ENCODE measurements around the gene BPIFB2.
"Not testable (repeated sequence)": the region's sequence is repeated elsewhere in the genome, so short reads cannot be mapped to it uniquely, and the experiment has no call there.

The BPIFB2 gene

DNA sequence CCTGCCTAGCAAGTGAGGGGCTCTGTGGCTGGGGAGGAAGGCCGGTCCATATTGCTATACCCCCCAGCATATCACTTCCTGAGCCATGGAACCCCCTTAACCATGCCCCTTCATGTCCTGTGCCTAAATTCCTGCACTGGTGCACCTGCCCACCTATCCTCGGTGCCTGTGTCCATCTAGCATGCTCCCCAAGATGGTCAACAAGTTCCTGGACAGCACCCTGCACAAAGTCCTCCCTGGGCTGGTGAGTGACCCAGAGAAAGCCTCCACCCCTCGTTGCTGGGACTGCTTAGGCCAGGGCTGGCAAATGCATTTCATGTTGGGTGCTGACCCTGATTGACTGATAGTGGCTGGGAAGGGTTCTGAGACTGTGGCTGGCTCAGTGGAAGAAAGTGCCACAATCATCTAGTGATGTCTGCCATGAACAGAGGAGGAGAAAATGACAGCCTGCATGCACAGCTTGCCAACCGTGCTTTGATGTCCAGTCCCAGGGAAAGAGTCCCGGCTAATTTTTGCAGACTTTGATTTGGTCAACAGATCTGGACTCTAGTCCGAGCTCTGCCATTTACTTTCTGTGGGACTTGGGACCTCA lies 27.5 kb downstream of the BPIFB2 start:
- no peak for DNase-seq (ENCODE audit: low read depth in 2 of 2)

DNA sequence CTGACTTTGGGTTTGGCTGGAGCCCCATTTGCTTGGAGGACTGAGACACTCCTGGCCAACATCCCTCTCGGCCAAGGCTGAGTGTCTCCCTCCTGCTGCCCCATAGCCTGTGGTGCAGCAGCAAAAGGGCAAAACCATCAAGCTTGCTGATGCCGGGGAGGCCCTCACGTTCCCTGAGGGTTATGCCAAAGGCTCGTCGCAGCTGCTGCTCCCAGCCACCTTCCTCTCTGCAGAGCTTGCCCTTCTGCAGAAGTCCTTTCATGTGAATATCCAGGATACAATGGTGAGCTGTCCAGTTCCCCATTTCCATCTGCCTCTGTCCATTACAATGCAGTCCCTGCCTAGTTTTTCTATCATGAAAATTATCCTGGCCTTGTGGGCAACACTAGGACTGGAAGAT lies 30.0 kb downstream of the BPIFB2 start:
- no peak for DNase-seq (ENCODE audit: low read depth in 2 of 2)

DNA sequence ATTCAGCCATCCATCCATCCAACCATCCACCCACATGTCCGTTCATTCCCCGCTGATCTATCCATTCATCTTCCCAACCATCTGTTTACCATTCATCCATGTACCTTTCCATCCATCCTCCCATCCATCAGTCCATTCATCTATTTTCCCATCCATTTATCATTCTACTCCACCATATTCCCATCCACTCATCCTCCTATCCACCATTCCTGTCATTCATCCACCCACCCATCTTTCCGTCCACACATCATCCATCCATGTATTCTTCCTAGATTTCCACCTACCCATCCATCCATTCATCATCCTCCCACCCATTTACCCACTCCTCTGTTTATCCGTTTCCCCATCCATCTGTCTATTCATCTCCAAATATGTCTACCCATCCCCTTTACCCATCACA lies 30.7 kb downstream of the BPIFB2 start:
- no peak for DNase-seq (ENCODE audit: low read depth in 2 of 2)

DNA sequence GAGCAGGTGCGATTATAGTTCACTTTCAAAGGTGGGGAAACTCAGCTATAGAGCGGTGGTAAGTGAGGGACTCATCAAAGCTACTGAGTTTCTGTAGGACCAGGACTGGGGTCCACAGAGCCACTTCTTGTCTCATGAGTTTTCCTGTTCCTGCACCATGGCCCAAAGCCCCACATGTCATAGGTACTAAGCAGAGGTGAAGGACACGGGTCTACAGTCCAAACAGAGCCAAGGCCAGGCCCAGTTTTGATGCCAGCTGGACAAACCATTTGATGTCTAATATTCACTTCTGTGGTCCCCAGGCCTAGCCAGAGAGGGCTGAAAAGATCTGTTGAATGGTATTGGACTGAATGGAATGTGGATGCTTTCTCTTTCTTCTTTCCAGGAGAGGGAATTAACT lies 34.9 kb downstream of the BPIFB2 start:
- DNase-seq (ENCODE audit: low read depth in 2 of 2) = no peak

DNA sequence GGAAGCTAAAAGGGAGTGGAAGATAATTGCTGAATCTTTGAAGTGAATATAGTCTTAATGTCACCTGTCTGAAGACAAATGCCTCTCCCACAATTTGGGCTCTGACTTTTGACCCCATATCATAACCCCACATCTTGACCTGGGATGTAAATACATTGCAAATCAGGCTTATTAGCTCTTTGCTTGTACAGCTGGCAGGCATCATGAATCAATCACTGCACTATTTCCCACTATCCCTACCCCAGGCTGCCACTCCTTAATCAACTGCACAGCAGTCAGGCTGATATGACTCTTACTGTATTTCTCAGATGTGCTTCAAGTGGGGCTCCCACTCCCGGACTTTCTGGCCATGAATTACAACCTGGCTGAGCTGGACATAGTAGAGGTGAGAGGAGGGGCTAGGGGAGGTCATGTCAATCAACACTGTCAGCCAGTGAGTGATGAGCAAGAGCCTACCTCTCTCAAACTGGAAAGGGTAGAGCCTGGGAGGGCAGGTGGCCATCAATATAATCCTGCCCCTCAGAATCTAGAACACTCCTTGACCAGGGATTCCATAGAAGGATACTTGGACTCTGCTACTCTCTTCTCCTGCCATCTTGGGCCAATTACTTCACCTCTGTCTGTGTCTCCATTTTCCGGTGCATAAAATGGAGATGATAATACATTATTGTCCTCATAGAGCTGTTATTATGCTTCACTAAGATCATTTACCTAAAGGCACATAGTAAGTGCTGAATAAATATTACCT lies 35.7 kb downstream of the BPIFB2 start:
- no peak for DNase-seq (ENCODE audit: low read depth in 2 of 2)

DNA sequence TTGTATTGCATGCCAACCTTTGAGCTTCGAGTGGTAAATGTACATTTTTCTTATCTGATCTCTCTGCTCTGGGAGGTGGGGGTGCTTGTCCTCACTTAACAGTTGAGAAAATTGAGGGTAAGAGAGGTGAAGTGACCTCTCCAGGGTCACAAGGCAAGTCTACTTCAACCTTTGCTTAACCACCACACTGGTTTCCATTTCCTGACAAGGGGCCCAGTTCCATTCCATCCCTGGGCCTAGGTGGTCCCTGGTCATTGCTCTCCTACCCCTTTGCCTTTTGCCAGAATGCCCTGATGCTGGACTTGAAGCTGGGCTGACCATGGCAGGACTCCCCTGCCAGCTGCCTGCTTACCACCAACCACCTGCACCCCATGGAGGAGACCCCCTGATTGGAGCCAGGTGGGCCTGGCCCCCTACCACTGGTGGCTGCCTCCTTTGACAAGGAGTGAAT lies 36.3 kb downstream of the BPIFB2 start:
- no peak for DNase-seq (ENCODE audit: low read depth in 2 of 2)

DNA sequence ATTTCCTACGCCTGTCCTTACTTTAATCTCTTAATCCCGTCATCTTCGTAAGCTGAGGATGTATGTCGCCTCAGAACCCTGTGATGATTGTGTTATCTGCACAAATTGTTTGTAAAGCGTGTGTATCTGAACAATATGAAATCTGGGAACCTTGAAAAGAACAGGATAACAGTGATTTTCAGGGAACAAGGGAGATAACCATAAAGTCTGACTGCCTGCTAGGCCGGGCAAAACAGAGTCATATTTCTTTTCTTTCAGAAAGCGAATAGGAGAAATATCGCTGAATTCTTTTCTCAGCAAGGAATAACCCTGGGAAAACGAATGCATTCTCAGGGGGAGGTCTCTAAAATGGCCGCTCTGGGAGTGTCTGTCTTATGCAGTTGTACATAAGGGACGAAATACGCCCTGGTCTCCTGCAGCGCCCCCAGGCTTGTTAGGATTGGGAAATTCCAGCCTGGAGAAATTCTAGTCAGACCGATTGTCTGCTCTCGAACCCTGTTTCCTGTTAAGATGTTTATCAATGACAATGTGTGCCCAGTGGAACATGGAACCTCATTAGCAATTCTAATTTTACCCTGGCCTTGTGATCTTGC lies 37.7 kb downstream of the BPIFB2 start:
- DNase-seq (ENCODE audit: low read depth in 2 of 2) = not testable (repeated sequence)

DNA sequence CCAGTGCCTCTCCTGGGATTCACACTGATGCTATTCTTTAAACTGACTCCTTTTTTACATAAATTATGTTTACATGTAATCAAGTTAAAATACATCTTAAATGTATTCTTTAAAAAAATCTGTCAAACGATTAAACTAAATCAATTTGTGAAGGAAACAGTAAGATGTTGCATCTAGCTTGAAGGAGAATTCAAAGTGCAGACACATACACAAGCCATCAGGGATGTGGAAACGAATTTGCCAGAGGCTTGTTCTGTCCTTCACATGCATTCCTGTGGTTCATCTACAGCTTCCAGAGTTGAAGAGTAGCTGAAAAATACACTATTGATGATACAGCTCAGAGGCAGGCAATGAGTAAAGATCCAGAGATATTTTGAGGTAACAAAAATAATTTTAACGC lies 38.9 kb downstream of the BPIFB2 start:
- no peak for DNase-seq (ENCODE audit: low read depth in 2 of 2)

DNA sequence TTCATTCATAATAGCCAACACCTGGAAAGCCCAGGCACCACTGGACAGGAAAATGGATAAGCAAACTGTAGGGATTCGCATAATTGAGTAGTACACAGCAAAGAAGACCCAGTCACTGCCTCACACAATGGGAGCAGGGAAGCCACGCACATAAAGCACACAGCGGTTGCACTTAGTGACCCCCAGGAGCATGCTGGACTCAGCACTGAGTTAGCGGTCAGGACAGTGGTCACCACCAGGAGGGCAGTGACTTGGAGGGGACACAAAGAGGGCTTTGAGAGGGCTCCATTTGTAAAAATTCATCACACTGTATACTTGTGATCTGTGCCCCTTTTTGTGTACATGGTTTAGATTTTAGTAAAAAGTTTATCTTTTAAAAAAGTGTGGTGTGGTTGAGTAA lies 43.8 kb downstream of the BPIFB2 start:
- DNase-seq (ENCODE audit: low read depth in 2 of 2) = no peak

DNA sequence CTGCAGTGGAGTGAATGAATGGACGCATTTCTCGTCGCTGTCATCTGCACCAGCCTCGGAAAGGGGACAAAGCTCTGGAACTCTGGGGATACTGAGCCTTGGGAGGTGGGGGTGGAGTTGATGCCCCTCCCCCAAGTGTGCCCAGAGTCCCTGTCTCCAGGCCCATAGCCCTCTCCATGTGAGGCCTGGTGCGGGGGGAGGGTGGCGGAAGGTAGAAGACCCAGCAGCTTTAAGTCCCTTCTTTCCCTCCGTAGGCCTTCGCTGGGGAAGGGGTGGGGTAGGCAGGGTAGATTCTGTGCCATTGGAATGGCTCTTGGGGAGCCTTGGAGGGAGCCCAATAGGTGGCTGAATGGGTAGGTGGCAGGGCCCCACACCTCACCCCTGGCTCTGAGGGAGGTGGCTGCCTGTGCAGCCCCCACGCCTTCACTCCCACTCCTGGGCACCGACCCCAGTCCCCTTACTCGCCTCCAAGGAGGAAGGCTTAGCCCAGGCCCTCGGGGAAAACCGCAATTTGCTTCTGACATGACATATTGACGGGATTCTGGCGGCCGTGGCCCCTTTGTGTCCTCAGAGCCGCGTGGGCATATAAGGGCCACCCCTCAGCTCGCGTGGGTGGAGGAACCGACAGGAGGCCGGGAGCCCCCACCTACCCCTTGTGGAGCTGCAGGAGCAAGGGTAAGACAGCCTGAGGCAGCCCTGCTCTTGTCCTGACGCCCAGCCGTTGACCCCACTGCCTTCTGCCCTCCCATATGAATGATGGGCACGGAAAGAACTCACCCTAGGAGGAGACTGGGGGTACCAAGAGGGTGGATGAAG lies 46.0 kb downstream of the BPIFB2 start, which contains the start of gene BPIFB3:
TSS of gene BPIFB3 (plus strand) at position 613 of the 816 bp plus-strand sequence. CDS start 1,533 bp downstream, outside the sequence.
- no peak for DNase-seq (ENCODE audit: low read depth in 2 of 2)

DNA sequence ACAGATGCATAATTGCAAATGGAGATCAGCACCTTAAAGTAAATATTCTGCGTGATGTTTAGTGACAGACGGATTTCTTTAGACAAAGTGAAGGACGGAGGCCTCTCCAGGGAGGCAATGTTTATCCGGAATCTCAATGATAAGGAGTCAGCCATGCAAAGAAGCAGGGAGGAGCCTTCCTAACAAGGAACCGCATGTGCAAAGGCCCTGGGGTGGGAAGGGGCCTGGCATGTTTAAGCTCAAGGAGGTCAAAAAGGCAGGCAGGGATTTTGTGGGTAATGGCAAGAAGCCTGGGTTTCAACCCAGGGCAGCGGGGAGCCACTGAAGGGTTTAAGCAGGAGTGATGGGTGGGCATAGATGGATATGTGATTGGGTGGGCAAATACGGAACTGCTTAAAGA lies 46.9 kb downstream of the BPIFB2 start:
- DNase-seq (ENCODE audit: low read depth in 2 of 2) = no peak

DNA sequence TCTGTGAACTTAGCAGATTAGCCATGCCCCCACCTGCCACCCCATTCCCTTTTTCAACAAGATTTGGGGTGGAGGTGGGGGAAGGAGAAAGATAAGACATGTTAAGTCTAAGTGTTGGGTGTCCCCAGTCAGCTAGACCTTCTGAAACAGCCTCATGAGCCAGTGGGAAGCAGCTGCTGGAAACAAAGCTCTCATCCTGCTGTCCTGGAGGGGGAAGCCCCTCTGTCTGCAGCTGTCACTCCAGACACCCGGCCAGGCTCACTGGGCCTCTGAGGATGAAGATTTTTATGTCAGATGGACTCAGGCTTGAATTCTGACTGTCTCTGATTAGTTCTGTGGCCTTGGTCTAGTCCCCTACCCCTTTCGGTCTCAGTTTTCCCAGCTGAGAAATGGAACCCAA lies 47.3 kb downstream of the BPIFB2 start:
- DNase-seq (ENCODE audit: low read depth in 2 of 2) = no peak

DNA sequence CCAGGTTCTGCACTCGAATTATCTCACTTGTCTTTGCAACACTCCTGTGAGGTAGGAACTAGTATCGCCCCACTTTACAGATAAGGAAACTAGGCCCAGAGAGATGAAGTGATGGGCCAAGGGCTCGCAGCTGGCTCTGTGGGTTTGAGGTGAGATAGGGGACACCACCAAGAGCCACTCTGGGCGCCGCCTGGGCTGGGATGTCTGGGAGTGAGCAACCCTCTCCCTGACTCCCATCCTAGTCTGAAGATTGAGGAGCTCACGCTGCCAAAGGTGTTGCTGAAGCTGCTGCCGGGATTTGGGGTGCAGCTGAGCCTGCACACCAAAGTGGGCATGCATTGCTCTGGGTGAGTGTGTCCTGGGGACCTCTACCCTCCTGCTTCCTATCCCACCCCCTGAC lies 51.6 kb downstream of the BPIFB2 start:
- DNase-seq (ENCODE audit: low read depth in 2 of 2) = no peak

DNA sequence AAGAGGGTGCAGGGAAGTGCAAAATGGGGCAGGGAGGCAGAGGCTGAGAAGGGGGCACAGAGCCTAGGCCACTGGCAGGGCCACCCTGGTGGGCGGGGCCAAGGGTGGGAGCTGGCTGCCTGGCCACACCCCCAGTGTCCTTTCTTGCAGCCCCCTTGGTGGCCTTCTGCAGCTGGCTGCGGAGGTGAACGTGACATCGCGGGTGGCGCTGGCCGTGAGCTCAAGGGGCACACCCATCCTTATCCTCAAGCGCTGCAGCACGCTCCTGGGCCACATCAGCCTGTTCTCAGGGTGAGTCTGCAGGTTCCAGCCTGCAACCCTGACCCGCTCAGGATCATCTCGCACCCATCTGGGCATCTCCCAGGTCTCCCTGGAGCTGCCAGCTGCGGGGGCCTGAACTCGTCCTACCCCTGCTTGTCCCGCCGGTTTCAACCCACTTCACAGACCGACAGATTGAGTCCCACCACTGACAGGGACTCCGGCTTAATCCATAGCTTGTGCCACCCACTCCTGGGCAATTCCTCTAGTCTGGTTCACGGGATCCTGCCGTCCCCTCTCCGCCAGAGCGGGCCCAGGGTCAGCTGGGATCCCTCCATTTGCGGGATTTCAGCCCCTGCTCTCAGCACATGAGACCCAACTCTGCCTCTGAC lies 52.4 kb downstream of the BPIFB2 start:
- no peak for DNase-seq (ENCODE audit: low read depth in 2 of 2)

DNA sequence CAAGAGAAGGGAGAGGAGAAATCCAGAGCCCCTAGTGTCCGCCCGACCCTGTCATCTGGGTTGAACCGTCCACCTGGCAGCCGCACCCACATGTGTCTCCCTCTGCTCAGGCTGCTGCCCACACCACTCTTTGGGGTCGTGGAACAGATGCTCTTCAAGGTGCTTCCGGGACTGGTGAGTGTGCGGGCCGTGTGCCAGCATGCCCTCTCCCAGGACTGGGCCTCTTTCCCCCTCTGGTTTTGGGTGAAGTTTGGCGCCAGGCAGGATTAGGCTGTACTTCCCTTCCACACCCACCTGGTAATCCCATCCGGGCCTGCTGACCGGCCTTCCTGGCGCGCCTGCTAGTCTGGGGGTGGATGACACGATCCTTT lies 54.1 kb downstream of the BPIFB2 start:
- DNase-seq (ENCODE audit: low read depth in 2 of 2) = no peak

DNA sequence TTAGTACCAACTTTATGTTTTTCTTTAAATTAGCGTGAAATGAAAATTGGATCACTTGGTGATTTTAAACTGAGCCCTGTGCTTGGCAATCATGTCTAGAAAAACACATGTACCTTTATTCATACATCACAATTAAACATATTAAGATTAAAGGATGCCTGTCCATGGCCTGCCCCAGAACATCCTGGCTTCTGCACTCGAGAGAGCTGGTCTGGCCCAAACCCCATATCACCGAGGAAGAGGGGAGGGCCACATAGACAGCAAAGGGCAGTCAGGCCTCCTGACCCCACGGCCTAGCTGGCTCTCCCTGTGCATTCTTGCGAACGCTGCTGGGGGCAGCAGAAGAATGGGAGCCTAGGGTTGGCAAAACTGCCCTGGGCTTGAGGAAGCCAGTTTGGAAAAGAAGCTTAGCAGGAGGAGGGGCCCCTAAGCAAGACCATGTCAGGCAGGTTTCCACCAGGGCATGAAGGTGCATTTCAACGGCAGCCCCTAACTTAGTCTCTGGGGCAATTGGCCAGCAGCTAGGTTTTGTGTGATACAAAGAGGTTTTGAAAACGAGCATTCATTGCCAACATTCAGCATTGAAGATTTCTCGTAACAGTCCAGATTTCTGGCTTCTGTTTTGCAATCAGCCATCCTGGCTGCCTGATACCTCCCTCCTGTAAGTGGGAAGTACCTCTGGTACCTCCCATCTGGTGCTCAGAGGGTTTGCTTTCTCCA lies 54.8 kb downstream of the BPIFB2 start:
- no peak for DNase-seq (ENCODE audit: low read depth in 2 of 2)

DNA sequence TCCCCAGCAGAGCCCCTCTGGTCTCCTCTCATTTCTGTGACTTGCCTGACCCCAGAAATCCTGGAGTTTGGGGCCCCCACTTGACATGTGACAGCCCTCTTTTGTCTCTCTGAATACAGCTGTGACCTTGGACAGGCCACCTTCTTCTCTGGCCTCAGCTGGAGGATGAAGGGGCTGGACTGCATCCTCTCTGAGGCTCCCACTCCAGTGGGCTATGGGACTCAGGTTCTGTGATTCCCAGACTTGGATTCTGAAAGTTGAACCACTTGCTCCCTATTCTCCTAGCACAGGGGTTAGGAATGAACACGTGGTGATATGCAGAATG lies 55.3 kb downstream of the BPIFB2 start:
- no peak for DNase-seq (ENCODE audit: low read depth in 2 of 2)

DNA sequence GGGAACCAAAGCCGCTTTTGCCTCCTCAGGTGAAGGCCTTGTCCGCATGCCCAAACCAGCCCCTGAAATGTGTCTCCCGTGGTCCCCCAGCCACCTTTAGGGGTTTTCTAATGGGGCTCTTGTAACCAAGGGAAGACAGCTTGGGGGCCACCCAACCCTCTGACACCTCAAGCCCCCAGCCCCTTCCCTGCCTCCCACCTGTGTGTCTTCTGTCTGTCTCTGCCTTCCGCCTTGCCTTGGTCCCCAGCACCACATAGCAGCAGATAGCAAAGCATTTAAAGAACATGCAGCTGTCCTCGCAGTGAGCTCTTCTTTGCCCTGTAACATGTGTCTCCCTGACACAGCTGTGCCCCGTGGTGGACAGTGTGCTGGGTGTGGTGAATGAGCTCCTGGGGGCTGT lies 55.8 kb downstream of the BPIFB2 start:
- DNase-seq (ENCODE audit: low read depth in 2 of 2) = no peak

DNA sequence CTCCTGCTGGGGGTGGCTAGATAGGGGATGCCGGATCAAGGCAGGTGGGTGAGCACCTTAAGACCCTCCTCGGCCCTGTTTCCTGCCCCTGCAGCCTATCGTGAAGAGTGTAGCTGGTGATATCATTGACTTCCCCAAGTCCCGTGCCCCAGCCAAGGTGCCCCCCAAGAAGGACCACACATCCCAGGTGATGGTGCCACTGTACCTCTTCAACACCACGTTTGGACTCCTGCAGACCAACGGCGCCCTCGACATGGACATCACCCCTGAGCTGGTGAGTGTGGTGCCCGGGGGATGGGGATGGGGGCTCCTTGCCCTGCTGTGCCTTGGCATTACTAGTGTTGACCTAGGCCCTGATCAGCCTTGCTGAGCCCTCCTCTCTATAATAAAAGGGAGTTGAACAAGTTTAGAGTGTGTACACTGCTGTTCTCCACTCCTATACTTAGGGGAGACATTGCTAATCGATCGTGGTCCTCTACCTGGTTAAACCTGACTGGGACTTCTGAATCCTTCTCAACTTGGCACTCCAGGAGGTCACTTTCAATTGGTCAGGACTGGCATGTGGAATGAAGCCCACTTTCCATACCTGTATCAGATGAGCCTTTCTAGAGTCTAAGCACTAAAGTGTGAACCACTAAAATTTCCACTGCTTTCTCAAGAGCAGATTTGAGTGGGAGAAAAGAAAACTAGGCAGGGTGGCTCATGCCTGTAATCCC lies 57.2 kb downstream of the BPIFB2 start:
- DNase-seq (ENCODE audit: low read depth in 2 of 2) = no peak

DNA sequence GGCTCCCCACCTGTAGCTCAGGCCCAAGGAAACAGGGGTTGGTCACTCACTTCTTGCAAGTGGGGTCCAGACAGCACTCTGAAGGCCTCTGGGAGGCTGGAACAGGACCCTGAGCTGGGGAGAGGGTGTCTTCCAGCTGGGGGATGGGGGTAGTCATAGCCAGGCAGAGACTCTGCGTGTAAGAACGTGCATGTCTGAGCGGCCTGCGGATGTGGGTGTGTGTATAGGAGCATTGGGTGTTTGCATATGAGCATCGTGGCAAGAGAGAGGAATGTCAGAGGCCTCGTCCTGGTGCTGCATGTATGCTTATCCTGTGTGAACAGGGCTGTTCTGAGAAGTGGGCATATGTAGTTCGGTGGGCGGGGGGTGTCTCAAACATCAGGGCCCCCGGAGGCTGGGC lies 58.3 kb downstream of the BPIFB2 start:
- no peak for DNase-seq (ENCODE audit: low read depth in 2 of 2)

DNA sequence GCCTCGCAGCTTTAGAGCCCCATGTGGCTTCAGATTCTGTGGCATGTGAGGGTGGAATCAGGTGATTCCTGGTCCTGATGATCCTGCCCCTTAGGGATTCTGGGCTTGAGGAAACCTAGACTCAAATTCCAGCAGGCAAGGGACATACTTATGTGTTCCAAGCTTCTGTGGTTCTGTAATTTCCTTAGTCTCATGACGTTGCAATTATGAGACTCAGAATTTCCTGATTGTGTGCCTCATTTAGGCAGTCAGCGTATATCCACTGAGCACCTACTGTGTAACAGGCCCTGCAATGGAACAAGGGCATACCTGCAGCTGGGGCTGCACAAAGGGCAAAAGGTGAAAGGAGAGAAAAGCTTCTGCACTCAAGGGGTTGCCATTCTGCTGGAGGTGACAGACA lies 60.3 kb downstream of the BPIFB2 start:
- DNase-seq (ENCODE audit: low read depth in 2 of 2) = no peak
